SU-DHL-6 (cell line): Measurements from ENCODE around the gene ERGIC2.

Source experiments
- CTCF ChIP-seq: fragments of 200-600 bp; sonication (generic); IDR thresholded peaks from one replicate; pipeline ENCODE4 v1.5.1; 2017; ENCODE audit warnings: antibody characterized with exemption, mild to moderate bottlenecking, low read length, moderate library complexity; ENCODE audit not compliant: insufficient read depth, poor library complexity, severe bottlenecking
- EZH2phosphoT487 ChIP-seq: fragments of 200-600 bp; sonication (generic), shearing (Covaris generic); conservative IDR thresholded peaks from 2 replicates; pipeline ENCODE4 v1.6.1; 2018; ENCODE audit warnings: mild to moderate bottlenecking, antibody characterized with exemption, low read length, moderate library complexity, mixed read lengths

- TF ChIP-seq CTCF (no peak), EZH2phosphoT487 (no peak)
These were observed 76.6 kb downstream of the ERGIC2 start for GRCh38 chr12:29304388-29304787.
